Gastrocnemius medialis (tissue), 4 donors: ENCODE data around the gene HMCN2.

Experiments
- CTCF ChIP-seq, 5 experiments: fragments of 450-650 bp in 3 of 5; fragments of 200-600 bp in 2 of 5; sonication (generic) in 2 of 5; IDR thresholded peaks in 4 of 5; conservative IDR thresholded peaks in 1 of 5; 1 replicate in 4 of 5; 2 replicates in 1 of 5; pipeline ENCODE4 v1.5.1; 2016 to 2019; ENCODE audit warnings: antibody characterized with exemption in 5 of 5, mild to moderate bottlenecking in 3 of 5, moderate library complexity in 3 of 5
- POLR2A ChIP-seq, 2 donors: fragments of 450-650 bp; IDR thresholded peaks; one replicate each; pipeline ENCODE4 v1.6.1; 2017; ENCODE audit warnings: antibody characterized with exemption in 2 of 2, mild to moderate bottlenecking in 2 of 2, moderate library complexity in 2 of 2

- TF ChIP-seq CTCF (IDR thresholded peaks at IDR 0.05 in 4 of 5, conservative IDR thresholded peaks at IDR 0.05 in 1 of 5) (no peak), POLR2A (IDR thresholded peaks at IDR 0.05) (no peak)
Measured at GRCh38 chr9:130417602-130418001, 152.0 kb downstream of the HMCN2 start.
